Activated naive CD4-positive, alpha-beta T cell treated with anti-CD3 and anti-CD28 coated beads, Interleukin-2, amount 50 U/mL, for 16 hours (primary cell): ENCODE data around the gene ART4.

Source experiments
- DNase-seq: peaks from one replicate; pipeline ENCODE4 v3.0.0-alpha.2; 2020

Gene ART4

DNA sequence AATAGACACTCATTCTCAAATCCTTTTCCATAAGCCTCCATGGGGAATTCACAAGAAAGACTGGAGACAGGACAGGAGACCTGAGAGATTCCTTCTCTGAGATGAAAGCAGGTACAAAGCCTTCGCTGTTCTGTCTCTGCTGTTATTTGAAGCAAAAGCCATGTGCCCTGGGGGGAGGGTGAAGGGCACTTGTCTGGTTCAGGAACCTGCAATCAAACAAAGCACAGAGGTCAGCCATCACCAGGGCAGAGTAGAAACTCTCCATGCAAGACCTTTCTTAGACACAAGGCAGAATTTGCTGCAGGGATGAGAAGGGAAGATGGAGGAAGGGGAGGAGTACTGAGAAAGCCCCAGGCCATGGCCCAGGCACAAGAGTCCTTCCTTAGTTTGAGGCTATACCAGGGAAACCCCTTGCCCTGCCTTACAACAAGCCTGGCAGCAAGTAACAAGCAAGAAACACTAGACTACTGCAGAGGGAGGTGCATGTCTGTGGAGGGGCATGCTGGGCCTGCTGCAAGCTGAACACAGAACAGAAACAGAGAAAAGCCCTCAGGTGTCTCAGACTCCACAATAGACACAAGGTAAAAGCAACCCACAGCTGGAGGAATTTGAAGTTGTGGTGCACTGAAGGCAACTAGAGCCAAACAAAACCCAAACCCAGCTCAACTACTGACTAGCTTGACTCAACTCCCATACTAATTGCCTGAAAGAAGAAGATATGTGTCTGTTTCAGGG lies 7.8 kb upstream of the ART4 start:
- no peak for DNase-seq

DNA sequence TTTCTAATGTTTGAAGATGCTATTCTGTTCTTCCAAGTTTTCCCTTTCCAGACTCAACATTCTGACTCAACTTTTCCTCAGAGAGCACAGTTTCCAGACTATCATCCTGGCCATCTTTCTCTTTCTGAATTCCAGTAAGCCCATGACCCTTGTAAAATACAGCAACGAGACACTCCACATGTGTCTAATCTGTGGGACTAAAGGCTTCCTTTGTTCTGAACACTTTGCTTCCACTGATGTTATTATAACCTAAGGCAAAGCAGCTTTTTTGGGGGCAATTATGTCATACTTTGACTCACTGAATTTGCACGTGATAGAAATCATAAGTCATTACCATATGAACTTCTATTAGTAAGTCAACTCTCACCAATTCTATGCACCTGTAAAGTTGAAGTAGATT lies 6.3 kb upstream of the ART4 start:
- no peak for DNase-seq

DNA sequence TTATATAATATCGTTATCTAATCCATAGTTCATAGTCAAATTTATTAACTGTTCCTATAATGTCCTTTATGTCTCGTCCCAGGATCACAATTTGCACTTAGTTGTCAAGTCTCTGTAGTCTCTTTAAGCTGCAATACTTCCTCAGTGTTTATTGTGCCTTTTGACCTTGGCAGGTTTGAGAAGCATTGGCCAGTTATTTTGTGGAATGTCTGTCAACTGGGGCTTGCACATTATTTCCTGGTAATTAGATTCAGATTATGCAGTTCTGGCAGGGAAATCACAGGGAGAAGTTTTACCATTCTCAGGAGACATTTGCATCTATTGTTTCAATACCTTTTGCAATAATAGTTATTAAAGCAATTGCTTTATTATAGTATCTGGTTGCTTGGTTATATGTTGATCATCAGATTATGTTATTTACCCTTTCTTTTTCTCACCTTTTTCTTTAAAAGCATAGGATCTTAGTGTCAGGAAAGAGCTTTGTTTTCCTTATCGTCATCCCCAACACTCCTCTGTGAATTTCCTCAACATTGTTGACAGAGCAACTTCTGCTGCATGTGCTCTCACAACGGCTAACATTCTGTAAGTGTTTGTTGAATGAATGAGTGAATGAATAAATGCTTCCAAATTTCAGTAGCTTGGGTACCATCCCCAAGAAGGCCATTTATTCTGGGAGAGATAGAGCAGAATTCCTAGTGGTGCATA lies 3.7 kb upstream of the ART4 start:
- DNase-seq: no peak

DNA sequence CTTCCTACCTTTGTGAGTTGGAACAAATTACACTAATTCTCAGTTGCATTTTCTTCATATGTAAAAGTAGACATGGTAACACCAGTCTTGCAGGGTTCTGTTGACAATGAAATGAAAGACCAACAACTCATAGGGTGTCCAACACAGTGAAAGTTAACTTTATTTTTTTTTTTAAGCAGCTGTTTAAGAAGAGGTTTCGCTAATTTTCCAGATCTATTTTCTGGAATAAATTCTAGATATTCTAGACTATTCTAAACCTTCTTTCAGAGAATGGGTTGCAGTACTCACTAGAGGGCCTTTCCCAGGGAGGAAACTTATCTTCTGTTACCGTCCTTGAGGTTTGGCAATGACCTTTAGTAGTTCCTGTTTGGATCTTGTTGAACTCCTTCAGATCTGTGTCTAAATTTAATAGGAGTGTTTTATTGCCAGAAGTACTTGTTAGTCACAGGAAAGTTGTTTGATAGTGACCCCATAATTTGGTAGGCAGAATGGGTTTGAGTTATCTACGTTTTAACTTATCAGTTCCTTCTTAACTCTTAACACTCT lies 2.8 kb upstream of the ART4 start:
- no peak for DNase-seq

DNA sequence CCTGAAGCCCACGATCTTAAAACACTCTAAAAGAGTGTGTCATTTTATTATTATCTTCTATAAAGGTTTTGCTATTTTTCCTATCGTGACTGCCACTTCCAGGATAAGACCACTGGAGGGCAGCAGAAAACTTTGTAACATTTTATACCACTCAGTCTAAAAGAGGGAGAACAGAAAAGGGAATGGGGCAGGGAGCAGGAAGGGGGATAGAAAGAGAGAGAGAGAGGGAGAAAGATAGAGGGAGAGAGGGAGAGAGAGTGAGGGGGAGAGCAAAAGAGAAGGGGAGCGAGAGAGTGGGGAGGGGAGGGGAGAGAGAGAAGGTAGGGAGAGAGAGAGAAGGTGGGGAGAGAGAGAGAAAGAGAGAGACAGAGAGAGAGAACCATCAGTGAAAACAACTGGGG lies 2.0 kb upstream of the ART4 start:
- peak; percentile 39 for DNase-seq

DNA sequence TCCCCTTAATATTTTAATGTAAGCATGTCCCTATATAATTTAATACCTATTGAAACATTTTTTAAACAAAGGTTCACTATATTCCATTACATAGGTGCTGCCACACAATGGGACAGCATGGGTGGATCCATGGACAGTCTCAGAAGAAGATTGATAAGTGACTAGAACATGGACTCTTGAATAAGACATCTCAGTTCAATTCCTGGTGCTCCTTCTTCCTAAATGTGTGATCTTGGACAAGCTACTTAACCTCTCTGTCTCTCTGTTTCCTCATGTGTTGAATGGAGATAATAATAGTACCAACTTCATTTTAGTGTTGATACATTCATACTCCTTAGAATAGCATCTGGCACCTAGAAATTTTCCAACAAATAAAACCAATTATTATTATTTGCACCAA lies 1.1 kb upstream of the ART4 start:
- DNase-seq: no peak

DNA sequence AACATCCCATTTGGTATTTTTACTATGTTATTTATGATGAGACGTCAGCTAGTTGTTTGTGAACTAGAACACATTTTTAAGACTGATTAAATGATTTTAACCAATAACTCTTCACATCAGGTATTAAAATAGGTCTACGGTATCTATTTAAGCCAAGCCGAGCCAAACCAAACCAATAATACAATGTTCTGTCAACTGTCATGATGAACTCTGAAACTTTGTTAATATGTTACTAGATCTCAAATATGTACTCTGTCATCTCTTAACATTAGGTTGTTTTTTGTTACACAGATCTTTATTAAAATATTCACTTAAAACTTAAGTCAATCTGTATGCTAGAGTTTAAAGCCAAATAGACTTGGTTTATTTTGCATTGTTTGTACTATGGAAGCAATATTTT lies 1.0 kb downstream of the ART4 start:
- DNase-seq: no peak

DNA sequence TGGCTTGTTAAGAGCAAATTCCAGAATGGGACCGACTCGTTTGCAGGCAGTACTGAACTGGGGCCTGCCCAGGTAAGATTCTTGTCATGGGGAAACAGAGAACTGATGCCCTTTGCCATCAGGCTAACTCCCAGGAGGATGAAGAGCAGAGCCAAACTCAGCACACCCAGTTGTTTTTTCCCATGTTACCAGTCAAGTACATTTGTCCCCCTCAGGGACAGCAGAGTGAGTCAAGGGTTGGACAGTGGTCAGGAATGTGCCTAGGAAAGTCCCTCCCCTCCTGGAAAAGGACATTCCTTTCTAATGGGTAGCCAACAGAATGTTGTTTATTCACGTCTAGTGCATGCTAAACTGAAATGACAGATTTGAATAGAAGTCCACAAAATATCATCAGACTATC lies 1.6 kb downstream of the ART4 start:
- DNase-seq: no peak

DNA sequence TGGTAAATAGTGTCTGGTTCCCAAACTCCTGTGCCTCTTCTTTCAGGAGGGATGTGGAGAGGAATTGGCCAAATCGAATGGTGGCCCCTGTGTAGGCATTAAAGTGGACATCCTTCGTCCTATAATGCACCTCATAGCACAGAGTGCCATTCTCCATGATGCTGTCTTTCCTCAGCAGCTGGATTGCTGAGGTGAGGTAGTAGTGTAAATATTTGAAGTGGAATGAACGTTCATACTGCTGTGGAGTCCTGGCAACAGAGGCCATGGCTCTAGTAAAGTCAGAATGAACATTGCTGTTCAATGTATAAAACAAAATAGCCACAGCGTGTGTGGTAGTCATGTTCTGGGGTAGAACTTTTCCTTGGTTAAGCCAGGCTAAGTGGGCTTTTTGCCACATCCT lies 2.7 kb downstream of the ART4 start:
- no peak for DNase-seq

DNA sequence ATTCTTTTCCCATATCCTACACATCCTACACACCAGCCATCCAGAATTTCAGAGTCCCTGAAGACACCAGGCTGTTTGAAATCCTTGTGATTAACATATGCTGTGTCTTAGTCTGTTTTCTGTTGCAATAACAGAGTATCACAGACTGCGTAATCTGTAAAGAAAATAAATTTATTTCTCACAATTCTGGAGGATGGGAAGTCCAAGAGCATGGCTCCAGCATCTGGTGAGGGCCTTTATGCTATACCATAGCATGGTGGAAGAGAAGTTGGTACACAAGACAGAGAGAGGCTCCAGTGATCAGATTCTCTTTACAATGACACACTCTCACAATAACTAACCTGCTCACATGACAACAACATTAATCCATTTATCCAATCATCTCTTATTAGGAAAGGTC lies 4.1 kb downstream of the ART4 start:
- no peak for DNase-seq

DNA sequence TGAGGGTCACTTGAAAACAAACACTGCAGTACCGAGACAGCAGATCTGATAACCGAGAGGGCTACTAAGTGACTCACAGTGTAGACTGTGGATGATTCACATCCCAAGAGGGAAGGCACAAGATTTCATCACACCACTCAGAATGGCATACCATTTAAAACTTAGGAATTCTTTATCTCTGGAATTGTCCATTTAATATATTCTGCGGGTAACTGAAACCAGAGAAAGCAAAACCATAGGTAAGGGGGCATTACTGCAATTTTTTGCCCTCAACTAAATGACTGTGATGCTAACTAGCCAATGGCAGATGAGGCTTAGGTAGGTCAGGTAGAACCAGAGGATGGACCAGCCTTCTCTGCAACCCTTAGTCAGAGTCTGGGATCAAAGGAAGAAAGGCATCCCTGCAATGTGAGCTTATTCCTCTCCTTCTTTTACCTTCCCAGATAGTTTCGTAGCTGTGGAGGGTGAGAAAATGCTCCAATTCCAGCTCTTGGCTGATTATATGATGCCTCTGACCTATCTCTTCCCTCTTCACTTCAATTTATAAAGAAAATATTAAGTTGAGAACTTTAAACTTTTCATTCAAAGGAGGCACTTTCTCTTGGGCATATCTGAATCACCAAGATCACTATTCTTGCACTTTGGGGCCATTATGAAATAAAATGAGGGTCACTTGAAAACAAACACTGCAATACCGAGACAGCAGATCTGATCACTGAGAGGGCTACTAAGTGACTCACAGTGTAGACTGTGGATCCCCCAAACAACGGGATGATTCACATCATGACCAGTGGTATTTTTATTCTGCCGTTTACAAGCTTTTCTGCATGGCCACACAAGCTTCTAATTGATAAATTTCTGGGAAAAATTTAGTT lies 6.8 kb downstream of the ART4 start:
- DNase-seq: no peak

DNA sequence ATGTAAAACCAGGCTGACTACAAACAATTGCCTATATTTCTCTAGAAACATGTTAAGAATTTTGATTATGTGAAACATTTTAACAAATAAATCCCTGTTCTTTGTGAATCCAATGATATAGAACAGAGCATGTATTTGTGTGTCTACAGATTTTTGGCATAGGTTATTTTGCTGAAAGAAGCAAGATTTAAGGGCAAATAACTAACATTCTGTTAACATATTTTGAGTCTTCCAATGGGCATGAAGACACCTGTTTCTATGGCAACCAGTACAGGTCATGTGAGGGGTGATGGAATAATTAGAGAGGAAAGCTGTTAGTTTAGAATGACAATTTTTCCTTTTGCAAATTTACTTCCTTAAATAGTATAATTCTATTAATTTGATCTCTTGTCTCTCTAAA lies 8.8 kb downstream of the ART4 start:
- no peak for DNase-seq

DNA sequence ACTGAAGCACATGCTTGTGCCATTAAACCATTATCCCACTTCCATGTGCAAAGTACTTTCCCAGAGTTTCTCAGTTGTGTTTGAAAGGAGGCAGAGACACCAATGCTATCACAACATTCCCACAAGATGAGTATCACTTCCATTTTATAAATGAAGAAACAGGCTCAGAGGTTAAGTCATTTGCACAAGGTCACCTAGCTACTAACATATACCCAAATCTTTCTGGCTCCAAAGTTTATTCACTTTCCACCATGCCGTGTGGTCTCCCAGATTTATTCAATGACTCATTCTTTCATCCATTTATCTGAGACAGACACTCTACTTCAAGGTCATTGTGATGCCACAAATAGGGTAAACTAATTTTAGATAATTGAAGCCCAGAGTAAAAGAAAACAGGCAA lies 9.4 kb downstream of the ART4 start:
- no peak for DNase-seq

DNA sequence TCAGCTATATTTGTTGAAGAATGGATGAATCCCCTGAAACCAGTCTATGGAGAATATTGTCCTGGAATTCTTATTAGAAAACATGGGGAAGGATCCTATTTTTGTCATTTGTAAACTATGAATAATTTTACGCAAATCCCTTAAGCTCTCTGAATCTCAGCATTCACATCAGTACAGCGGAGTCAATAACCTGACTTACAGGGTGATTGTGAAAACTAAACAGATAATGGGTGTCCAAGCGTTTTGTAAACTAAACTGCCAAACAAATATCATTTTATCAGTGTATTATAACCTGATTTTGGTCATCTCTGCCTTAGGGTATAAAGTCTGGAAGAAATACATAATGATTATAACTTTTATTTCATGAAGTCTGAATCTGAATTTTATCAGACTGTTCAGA lies 10.0 kb downstream of the ART4 start:
- DNase-seq: no peak

DNA sequence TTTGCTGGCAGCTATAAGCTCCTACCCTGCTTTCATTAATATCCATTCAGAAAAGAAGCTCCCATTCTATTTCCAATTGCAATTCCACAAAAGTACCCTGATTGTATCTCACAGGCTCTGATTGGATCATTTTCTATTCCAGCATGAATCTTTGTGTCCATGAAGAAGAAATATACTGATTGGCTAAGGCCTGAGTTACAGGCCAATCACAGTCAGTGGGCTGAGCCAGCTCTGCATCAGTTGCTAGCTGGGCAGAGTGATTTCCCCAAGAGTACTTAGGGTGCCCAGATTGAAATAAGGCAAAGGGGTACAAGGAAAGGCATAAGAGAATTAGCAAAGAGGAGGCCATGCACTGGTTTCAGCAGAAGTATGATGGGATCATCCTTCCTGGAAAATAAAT lies 14.4 kb downstream of the ART4 start:
- DNase-seq: no peak

DNA sequence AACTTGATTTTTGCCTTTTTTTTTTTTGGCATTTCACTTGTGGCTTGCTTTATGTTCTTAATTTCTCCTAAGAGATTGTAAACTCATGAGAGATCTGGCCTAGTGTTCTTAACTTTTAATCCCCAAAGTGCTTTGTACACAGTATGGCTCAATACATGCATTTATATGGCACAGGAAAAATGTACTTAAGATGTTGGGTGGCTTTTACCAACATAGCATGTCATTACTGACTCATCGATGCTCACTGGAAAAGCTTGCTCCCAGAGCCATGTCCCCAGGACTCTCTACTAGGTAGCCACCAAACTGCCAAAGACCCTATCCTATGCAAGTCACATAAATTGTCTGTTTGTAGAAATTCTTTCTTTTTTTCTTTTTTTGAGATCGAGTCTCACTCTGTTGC lies 16.3 kb downstream of the ART4 start:
- no peak for DNase-seq

DNA sequence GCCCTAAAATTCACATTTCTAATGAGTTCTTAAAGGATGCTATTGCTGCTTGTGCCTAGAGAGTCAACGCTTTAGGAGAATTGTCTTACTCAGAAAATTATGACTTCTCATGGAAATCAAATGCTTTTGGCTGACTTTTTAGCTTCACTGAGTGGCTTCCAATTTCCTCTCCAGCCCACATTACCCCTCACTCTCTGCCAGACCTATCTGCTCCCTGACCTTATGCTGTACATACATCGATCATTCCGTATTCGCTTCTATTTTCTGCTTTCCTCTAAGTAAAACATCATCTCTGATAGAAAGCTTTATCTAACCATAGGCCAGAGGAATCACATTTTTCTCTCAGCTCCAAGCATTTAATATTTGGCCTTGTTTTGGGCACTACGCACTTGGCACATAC lies 16.8 kb downstream of the ART4 start:
- no peak for DNase-seq

DNA sequence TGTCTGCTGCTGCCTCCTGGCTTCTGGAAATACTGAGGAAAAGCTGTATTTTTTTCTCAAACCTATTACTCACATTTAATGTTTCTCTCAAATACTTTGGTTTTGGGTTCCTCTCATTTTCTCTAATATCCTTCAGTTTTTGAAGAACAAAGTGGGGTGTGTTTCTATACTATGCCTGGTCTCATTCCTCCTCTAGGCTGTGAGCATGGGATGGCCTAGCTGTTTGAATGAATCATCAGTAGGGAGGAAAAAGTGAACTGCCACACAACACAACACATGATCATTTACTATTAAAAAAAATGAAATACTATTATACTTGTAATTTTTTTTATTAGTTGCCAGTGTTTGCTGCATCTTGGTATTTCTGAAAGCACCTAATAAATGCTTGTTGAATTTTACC lies 18.1 kb downstream of the ART4 start:
- no peak for DNase-seq

DNA sequence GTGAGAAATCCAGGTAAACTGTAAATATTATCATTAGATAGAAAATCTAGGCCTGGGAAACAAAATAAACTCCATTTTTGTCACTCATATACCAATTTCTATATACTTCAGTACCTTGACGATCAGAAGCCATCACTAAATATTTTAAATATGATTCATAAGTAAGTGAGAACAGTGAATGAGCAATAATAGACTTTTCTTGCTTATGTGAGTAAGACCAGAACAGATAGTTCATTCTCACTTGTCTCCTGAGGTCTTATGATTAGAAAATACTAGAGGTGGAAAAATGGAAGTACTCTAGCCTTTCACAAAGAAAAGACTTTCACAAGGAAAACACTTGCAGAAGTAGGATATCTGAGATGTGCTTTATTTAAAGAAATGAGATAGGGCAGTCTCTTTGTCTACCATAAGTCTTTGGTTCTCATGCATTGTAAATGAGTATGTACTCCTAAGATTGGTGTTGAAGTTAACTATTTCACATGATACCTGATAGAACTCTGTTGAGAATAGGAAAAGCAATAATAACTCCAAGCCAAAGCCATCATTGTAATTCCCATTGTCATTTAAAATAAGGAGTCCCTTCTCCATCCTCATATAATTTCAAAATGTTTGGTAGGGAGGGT lies 19.2 kb downstream of the ART4 start:
- DNase-seq: no peak

DNA sequence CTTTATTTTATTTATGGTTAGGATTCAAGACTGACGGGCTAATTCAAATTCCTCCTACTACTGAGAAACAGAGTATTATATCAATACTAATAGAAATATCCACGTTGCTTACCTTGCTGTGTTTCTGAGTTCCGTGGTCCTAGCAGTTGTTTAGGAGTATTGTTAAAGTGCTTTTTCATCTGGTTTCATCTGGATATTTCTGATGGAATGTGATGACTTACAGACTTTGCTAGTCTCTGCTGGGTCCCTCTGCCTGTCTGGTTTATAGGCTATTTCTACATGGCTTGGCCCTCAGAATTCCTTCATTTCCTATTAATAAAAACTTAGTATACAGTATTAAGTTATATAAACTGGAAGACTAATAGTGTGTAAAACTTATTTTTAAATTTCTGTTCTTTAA lies 29.3 kb downstream of the ART4 start, which contains the start of gene SMCO3:
Gene SMCO3 (minus strand): TSS at position 169 of the 400 bp plus-strand sequence. CDS start 7,502 bp downstream, outside the sequence.
- no peak for DNase-seq

DNA sequence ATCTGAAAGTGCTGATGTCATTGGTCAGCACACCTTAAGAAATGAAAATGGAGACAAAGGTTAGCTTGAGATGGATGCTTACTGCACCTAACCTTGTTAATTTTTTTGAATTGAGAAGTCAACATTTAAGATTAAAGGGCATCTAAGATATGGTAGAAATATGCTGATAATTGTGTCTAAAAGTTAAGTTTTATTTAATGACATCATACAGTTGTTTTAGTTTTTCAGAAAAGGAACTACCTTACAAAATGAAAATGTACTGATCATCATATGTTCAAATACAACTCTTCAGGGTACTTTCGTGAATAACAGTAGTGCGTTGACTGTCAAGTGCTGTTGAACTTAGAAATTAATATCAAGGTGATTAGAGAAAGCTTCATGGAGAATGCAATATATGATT lies 31.8 kb downstream of the ART4 start:
- DNase-seq: no peak

DNA sequence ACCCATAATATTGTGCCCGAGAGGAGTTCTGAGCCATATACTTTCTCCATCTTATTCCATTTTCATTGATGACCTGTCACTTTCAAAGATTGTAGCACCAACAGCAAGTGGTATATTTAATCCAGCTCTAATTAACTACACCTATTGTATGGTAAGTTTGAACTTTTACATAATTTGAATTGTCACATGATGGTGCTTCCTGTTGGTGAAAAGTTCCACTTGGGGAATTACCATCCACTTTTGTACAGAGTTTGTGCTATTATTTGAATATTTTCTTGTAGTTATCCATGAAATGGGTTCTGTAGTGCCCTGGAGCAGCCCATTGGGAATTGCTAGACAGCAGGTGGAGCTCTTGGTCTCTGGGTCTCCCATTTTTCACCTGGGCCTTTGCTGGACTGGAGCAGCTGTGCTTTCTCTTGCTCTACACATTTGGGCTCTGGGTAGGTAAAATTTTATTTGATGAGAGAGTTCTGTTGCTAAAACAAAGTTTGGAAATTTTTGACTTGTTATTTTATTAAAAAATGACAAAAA lies 32.3 kb downstream of the ART4 start:
- DNase-seq: no peak
